GM19452 (cell line): ENCODE results near the gene ASAP2.
"Not testable (repeated sequence)": the region's sequence is repeated elsewhere in the genome, so short reads cannot be mapped to it uniquely, and the experiment has no call there.

ENCODE experiments used
- ATAC-seq: cut with Tn5 transposase; IDR thresholded peaks from one replicate; pipeline ENCODE4 v1.9.1; 2021; ENCODE audit not compliant: unreplicated experiment

The ASAP2 gene

GRCh38 chr2:9250091-9250490 is 43.5 kb downstream of the ASAP2 start:
- no peak for ATAC-seq

- no peak for ATAC-seq
Measured at GRCh38 chr2:9250498-9251153, 44.0 kb downstream of the ASAP2 start.

- no peak for ATAC-seq
Measured at GRCh38 chr2:9251154-9252001, 44.8 kb downstream of the ASAP2 start.

- no peak for ATAC-seq
Measured at GRCh38 chr2:9252002-9252357, 45.4 kb downstream of the ASAP2 start.

- ATAC-seq, result no peak
Measured at GRCh38 chr2:9255416-9255815, 48.8 kb downstream of the ASAP2 start.

GRCh38 chr2:9256147-9256546 is 49.5 kb downstream of the ASAP2 start:
- ATAC-seq, result no peak

- ATAC-seq, result no peak
Measured at GRCh38 chr2:9256570-9257043, 50.0 kb downstream of the ASAP2 start.

- no peak for ATAC-seq
Measured at GRCh38 chr2:9258501-9258900, 51.9 kb downstream of the ASAP2 start.

- no peak for ATAC-seq
Measured at GRCh38 chr2:9258953-9259399, 52.4 kb downstream of the ASAP2 start.

GRCh38 chr2:9260464-9260918 is 53.9 kb downstream of the ASAP2 start:
- ATAC-seq, result no peak

- no peak for ATAC-seq
Measured at GRCh38 chr2:9261231-9261883, 54.7 kb downstream of the ASAP2 start.

GRCh38 chr2:9262671-9263171 is 56.1 kb downstream of the ASAP2 start:
- no peak for ATAC-seq

GRCh38 chr2:9263428-9263827 is 56.8 kb downstream of the ASAP2 start:
- no peak for ATAC-seq

- no peak for ATAC-seq
Measured at GRCh38 chr2:9264301-9264700, 57.7 kb downstream of the ASAP2 start.

GRCh38 chr2:9266711-9267110 is 60.1 kb downstream of the ASAP2 start:
- ATAC-seq, result no peak

GRCh38 chr2:9267286-9267685 is 60.7 kb downstream of the ASAP2 start:
- ATAC-seq, result not testable (repeated sequence)

GRCh38 chr2:9268301-9269080 is 61.9 kb downstream of the ASAP2 start:
- no peak for ATAC-seq

- no peak for ATAC-seq
Measured at GRCh38 chr2:9269295-9269694, 62.7 kb downstream of the ASAP2 start.

GRCh38 chr2:9269695-9270360 is 63.2 kb downstream of the ASAP2 start:
- ATAC-seq, result no peak

- ATAC-seq, result no peak
Measured at GRCh38 chr2:9271091-9271490, 64.5 kb downstream of the ASAP2 start.
